Measurements from ENCODE around the gene ANGEL1.

Gene ANGEL1, protein sequence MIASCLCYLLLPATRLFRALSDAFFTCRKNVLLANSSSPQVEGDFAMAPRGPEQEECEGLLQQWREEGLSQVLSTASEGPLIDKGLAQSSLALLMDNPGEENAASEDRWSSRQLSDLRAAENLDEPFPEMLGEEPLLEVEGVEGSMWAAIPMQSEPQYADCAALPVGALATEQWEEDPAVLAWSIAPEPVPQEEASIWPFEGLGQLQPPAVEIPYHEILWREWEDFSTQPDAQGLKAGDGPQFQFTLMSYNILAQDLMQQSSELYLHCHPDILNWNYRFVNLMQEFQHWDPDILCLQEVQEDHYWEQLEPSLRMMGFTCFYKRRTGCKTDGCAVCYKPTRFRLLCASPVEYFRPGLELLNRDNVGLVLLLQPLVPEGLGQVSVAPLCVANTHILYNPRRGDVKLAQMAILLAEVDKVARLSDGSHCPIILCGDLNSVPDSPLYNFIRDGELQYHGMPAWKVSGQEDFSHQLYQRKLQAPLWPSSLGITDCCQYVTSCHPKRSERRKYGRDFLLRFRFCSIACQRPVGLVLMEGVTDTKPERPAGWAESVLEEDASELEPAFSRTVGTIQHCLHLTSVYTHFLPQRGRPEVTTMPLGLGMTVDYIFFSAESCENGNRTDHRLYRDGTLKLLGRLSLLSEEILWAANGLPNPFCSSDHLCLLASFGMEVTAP

DNA sequence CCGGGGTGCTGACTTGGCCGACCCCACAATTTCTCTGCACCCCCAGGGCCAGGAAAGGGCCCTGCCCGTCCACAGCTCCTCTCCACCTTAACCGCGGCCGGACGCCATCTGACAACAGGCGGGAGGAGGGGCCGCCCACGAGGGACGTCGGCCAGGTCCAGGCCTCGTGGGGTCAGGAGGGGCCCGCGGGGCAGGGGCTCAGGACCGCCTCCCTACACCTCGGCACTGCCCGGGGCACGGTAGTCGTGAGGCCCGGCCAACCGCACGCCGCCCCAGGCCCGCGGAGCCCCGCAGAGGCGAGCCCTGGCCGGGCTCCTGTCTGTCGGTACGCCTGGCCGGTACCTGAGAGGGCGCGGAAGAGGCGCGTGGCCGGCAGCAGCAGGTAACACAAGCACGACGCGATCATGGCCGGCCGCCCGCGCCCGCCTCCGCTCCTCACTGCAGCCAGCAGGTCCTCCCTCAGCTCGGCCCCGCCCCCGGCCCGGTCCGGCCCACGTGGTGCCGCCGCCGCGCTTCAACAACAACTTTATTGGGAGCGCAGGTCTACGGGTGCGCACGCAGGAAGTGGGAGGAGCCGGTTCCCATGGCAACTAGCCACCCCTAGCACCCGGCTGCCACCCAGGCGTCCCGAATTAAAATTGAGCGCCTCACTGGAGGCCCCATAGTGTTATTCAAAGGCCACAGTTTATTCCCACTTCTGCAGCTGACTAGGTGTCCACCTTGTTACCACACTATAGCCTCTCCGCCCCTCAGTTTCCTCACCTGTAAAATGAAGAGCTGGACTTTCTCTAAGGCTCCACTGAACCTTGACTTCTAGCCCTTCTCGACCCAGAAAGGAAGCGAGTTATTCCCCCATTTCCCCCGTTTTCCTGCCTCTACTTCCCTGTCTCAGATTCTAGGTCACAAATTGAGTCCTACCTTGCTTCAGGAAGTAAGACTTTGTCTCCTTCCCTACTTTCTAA is at the start of gene ANGEL1:
Gene ANGEL1, minus strand, starts transcription at position 461 of the 962 bp plus-strand sequence. Its CDS starts 55 bp downstream, at position 406.
- DNase-seq = peak; percentile 91

DNA sequence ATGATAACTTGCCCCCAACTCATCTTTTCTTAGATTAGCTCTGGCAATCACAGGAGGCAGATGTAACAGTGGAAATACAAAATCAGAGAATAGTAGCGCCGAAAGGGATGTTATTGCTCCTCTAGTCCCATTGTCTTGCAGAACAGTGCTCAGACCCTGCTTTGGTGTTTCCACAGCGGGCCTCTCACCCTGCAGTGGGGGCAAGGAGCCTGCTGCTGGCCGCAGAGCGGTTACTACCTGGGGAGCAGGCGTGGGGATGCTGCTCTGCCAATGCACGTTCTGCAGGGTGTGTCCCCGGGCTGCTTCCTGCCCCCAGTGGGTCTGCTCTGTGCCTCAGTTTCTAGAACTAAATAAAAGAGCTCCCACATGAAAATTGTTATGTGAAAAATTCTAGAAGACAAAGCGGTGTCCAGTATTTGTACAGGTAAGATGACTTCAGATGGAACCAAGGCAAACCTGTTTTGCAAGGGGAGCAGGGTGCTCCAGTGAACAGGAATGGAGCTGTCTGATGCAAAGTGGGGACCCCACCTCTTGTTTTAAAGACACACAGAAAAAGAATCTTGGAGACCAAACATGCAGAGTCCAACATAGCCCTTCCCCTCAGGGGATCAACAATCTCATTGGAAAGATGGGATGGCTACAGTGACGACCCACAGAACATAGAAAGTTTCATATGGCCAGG is 49.0 kb upstream of the ANGEL1 start:
- no peak for DNase-seq

DNA sequence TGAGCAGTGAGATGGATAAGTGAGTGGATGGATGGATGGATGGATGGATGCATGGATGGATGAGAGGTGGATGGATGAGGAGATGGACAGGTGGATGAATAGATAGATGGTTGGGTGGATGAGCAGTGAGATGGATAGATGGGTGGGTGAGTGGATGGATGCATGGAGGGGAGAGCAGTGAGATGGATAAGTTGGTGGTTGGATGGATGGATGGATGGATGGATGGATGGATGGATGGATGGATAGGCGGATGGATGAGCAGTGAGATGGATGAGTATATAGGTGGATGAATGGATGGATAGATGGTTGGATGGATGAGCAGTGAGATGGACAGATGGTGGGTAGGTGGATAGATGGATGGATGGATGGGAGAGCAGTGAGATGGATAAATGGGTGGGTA is 44.1 kb upstream of the ANGEL1 start:
- no peak for DNase-seq

- no peak for DNase-seq
Observed at GRCh38 chr14:76855066-76855465, 42.4 kb upstream of the ANGEL1 start.

DNA sequence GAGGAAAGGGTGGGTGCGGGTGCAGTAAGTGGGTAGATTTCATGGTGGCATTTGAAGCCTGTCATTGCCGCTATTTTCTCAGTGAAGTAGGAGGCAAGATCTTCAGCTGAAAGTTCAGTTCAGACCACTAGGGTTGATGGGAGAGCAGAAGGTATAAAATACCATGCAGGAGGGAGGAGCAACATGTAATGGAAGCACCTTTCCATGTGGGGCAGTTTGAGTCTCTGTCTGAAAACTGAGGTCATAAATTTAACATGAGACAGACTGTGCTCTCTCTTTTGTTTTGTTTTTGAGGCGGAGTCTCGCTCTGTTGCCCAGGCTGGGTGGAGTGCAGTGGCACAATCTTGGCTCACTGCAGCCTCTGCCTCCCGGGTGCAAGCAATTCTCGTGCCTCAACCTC is 36.2 kb upstream of the ANGEL1 start:
- DNase-seq = no peak

- peak; percentile 81 for DNase-seq
Observed at GRCh38 chr14:76846331-76847047, 33.8 kb upstream of the ANGEL1 start.

DNA sequence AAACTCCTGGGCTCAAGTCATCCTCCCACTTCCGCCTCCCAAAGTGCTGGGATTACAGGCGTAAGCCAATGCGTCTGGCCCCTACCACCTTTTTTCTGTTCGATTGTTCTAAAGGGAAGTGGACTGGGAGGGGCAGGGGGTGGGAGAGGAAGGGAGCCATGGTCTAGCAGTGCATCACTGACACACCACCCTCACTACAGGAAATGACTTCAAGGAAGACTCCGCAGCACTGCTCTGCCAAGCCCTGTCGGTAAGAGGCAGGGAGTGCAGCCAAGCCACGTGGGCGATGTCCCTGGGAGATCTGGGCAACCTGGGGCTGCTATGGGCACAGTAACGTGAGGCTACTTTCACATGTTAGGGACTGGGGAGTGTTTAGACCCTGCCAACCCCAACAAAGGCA is 31.5 kb upstream of the ANGEL1 start:
- DNase-seq = peak; percentile 78

- no peak for DNase-seq
Observed at GRCh38 chr14:76842414-76842813, 29.7 kb upstream of the ANGEL1 start.

DNA sequence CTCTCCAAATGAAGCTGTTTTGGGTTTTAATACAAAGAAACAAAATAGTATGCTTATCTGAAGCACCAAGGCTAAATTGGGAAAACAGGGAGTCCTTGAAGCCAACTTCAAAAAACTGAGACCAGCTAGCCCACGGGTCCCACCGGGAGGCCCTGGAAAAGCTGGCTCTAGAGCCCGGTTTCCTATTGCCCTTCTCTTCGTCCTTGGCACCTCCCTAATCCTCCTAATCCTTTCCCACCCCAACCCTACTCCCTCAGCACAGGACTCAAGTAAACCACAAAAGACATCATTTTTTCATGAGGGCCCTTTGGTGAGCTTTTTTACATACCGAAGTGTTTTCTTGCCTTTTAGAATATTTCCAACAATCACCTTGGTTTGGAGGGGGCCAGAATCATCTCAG is 24.8 kb upstream of the ANGEL1 start:
- DNase-seq = no peak

DNA sequence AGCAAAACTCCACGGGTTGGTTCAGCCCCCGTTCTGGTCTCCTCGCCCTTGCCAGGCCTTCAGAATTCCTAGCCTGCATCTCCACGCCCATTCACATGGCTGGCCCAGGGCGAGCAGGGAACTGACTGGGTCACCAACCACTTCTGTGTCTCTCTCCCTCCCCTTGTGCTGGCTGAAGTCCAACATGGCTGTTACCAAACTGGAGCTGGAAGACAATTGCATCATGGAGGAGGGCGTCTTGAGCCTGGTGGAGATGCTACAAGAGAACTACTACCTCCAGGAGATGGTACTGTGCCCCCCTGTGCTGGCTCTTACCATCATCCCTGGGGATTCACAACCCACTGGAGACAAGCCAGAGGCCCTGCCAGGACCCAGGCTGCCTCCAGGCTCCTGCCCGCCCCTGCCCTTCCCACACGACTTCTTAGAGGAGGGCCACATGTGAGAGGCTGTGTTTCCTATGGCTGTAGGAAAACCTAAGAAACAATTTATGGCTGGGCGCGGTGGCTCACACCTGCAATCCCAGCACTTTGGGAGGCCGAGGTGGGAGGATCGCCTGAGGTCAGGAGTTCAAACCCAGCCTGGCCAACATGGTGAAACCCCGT is 23.4 kb upstream of the ANGEL1 start:
- DNase-seq = peak; percentile 34

- no peak for DNase-seq
Observed at GRCh38 chr14:76834241-76834661, 21.6 kb upstream of the ANGEL1 start.

DNA sequence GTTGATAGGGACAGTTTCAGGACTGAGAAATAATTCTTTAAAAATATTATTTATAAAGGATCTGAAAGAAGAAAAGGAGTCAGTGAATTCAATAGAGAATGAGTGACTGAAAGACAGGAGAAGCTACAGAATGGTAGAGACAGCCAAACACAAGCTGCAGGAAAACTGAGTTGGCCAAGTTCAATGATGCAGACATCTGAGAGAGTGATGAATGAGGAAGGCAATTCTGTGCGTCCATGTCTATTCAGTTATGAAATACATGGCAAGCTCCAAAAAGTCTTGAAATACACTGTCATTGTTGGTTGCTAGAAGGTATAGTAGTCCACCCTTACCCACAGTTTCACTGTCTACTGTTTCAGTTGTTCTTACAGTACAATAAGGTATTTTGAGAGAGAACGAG is 20.3 kb upstream of the ANGEL1 start:
- DNase-seq = no peak

DNA sequence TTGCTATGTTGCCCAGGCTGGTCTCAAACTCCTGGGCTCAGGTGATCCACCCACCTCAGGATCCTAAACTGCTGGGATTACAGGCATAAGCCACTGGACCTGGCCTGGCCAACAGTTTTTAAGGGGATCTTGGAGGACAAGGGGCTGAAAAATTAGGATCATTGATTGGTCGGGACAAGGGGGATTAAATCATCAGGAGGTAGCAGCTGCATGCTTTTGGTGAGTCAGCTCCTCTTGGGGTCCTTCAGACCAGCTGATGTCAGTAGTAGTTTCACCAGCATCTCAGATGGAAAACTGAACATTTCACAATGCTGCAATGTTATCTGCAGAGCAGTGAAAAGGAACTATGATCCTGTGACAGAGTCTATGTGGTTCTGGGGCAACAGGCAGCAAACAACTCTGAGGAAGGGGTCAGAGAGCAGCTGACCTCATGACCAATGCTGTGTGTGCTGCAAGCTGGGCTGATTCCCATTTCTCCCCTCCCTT is 19.9 kb upstream of the ANGEL1 start:
- DNase-seq = peak; percentile 81

DNA sequence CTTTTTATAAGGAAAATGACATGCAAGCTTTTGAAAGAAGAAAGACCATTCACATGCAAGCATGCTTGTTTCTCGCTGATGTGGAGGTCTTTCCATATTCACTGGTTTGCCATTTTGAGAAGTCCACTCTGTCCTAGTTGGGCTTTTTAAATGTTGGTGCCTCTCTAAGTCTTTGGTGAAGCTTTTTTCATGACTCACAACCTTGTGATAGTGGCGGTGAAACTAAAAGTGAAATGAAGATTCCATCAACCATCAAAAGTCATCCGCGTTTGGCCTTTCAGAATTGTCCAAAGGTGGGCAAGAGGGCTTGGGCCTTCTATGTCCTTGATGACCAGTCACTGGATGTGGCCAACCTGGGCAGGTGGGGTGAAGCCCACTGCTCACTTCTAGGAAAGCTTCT is 17.9 kb upstream of the ANGEL1 start:
- no peak for DNase-seq

DNA sequence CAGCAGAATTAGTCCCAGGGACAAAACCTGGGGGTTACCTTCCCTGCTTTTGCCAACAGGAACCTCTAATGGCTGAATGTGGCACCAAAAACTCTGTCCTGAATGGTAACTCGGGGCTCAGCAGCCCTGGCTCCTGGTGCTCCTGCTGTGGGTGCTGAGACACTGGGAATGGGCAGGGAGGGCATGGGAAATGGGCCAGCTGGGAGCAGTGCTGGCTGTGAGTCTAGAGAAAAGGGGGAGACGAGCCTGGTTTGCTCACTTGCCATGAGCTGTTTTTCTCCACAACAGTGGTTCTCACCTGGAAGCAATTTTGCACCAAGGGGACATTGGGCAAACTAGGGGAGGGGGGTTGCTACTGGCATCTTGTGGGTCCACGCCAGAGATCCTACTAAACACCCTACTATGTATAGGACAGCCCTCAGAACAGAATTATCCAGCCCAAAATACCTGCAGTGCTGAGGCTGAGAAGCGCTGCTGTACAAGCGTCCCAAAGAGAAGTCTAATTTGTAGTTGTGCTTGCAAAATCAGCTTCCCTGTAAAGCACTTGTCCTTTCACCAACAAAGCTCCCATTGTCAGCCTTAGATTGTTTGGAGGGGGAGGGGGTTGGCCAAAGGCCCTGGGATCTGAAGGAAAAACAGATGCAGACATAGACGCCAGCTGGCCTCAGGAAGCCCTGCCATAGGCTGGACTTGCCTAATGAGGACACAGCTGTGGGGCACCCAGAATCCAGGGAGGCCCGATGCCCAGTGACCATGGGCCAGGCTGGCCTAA is 17.2 kb upstream of the ANGEL1 start:
- no peak for DNase-seq

DNA sequence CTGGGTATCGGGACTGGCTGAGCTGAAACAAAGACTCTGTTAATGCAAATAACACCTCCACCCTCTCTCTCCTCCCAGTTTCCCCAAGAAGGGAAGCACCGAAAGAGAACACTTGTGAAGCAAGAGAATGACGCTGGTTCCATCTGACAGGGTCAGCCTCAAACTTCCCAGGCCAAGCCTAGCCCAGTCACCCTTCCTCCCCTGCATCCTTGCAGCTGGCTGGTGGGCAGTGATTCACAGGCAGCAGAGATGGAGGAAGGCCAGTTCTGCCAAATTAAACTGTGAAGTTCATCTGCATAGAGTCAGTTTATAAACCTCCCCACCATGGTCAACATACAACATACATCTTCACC is 16.3 kb upstream of the ANGEL1 start:
- peak; percentile 40 for DNase-seq

- peak; percentile 41 for DNase-seq
Observed at GRCh38 chr14:76828339-76829012, 15.8 kb upstream of the ANGEL1 start.

- no peak for DNase-seq
Observed at GRCh38 chr14:76827696-76828296, 15.1 kb upstream of the ANGEL1 start.

- DNase-seq = no peak
Observed at GRCh38 chr14:76826122-76826521, 13.4 kb upstream of the ANGEL1 start, which contains the start of gene LRRC74A. LRRC74A (plus strand) TSS chr14:76826408; CDS start chr14:76826698, 290 bp downstream.
